Measurements from ENCODE around the gene SLC66A1.

Gene SLC66A1

DNA sequence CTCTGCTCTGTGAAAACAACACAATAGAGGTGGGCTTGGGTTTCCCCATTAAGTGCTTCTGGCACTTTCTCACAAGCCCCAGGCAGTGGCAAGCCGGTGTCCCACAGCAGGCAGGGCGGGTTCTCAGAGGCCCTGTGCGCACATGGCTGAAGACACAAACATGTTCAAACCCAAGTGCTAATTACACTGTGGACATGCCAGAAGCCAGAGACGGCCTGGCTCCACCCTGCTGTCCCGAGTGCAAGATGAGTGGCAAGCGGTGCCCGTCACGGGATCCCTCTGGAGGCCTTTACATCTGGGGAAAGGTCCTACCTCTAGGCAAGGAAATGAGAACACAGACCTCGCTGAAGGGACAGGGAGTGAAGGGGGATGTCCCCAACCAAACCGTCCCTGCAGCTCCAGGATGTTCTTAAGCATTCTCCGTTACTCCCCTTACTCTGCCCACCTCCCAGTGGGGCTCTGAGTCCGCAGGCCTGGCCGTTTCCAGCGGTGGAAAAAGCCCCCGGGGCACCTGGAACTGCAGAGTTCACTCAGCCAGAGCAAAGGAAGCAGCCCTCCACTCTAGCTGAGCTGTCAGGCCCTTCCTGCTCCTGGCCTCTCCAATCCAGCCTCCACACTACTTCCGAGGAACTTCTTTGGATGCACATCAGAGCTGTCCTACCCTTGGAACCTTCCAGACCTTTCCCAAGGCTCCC lies 57.4 kb downstream of the SLC66A1 start:
- Histone ChIP-seq H3K9me3 (ENCODE audit: low read length) (no peaks in the 10 kb centered on the region), H3K36me3 (ENCODE audit: insufficient read depth, low read length) (peaks cover 18% of the 10 kb centered on the region), H3K27me3 (ENCODE audit: insufficient read depth, low read length) (no peaks in the 10 kb centered on the region), H2AFZ (ENCODE audit: low read depth, low read length) (no peak overlapping the region), H3K4me3 (ENCODE audit: low read length) (no peak overlapping the region), H3K4me1 (ENCODE audit: insufficient read depth, low read length) (no peaks in the 10 kb centered on the region)

- Histone ChIP-seq H3K9me3 (ENCODE audit: low read length) (no peaks in the 10 kb centered on the region), H3K4me3 (ENCODE audit: low read length) (no peak overlapping the region), H3K4me1 (ENCODE audit: insufficient read depth, low read length) (no peaks in the 10 kb centered on the region), H2AFZ (ENCODE audit: low read depth, low read length) (no peak overlapping the region), H3K27me3 (ENCODE audit: insufficient read depth, low read length) (no peaks in the 10 kb centered on the region), H3K36me3 (ENCODE audit: insufficient read depth, low read length) (peaks cover 26% of the 10 kb centered on the region)
Measured at GRCh38 chr1:19370453-19371170, 58.5 kb downstream of the SLC66A1 start.

DNA sequence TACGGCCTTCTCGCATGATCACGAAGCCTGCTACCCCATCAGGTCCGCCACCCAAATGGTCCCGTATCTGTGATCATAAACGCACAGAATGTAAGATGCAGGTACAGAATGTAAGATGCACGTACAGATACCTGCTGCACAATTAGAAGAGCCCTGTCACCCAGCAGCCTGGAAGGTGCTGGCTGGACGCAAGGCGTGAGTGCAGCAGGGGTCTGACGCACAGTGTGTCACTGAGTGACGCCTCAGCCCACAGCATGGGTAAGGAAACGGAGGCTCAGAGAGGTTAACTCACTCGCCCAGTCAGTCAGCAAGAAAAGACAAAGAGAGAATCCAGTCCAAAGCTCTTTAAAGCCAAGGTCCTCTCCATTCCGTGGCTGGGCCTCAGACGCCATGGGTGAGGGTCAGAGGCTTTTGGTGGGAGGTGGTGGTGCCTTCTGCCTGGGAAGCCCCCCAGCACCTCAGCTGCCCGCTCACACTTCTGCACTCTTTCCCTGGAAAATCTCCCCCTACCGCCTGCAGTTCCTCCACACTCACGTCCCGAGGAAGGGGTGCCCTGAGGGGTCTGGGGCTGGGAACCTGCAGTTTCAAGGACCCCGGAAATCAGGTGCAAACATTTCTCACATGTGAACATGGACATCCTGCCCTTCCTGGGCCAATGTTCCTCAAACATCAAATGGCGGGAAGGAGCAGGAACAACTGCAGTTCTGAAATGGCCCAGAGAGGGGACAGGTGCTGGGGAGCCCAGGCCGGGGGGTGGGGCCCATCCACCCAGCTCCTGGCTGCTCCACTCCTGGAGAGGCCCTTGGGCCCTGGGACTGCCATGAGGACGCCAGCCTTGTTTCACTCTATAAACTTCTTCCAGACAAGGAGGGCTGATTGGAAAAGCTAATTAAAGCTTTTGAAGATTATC lies 59.4 kb downstream of the SLC66A1 start:
- no peaks in the 10 kb centered on the region for H3K27me3 ChIP-seq (ENCODE audit: insufficient read depth, low read length)
- no peaks in the 10 kb centered on the region for H3K4me1 ChIP-seq (ENCODE audit: insufficient read depth, low read length)
- H3K9me3 ChIP-seq (ENCODE audit: low read length): no peaks in the 10 kb centered on the region
- H2AFZ ChIP-seq (ENCODE audit: low read depth, low read length): no peak overlapping the region
- no peak overlapping the region for H3K4me3 ChIP-seq (ENCODE audit: low read length)
- peaks cover 35% of the 10 kb centered on the region for H3K36me3 ChIP-seq (ENCODE audit: insufficient read depth, low read length)

- H3K27me3 ChIP-seq (ENCODE audit: insufficient read depth, low read length): no peaks in the 10 kb centered on the region
- no peak overlapping the region for H2AFZ ChIP-seq (ENCODE audit: low read depth, low read length)
- peaks cover 40% of the 10 kb centered on the region for H3K36me3 ChIP-seq (ENCODE audit: insufficient read depth, low read length)
- no peaks in the 10 kb centered on the region for H3K9me3 ChIP-seq (ENCODE audit: low read length)
- H3K4me3 ChIP-seq (ENCODE audit: low read length): no peak overlapping the region
- no peaks in the 10 kb centered on the region for H3K4me1 ChIP-seq (ENCODE audit: insufficient read depth, low read length)
Measured at GRCh38 chr1:19372136-19372514, 60.0 kb downstream of the SLC66A1 start.

DNA sequence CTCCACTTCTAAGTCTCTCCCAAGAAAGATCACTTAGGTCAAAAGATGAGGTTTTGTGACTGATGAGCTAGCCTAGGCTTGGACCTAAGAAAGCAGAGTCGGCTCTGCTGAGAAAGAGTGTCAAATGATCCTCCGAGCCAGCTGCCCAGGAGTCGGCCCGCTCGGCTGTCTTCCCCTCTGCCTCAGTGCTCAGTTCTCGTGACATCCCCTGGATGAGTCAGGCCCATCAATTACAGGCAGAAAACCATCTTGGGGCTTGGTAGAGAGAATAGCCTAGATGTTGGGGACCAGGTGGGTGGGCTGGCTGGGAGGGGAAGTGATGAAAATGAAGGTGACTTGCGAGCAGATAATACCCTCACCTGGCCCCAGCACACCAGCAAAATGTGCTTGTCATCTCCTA lies 60.5 kb downstream of the SLC66A1 start:
- no peaks in the 10 kb centered on the region for H3K4me1 ChIP-seq (ENCODE audit: insufficient read depth, low read length)
- H3K9me3 ChIP-seq (ENCODE audit: low read length): no peaks in the 10 kb centered on the region
- peaks cover 42% of the 10 kb centered on the region for H3K36me3 ChIP-seq (ENCODE audit: insufficient read depth, low read length)

GRCh38 chr1:19373211-19374082 lies 61.3 kb downstream of the SLC66A1 start:
- Histone ChIP-seq H3K27me3 (ENCODE audit: insufficient read depth, low read length) (no peaks in the 10 kb centered on the region), H3K4me1 (ENCODE audit: insufficient read depth, low read length) (no peaks in the 10 kb centered on the region), H2AFZ (ENCODE audit: low read depth, low read length) (no peak overlapping the region), H3K9me3 (ENCODE audit: low read length) (peaks cover 5% of the 10 kb centered on the region), H3K36me3 (ENCODE audit: insufficient read depth, low read length) (peaks cover 51% of the 10 kb centered on the region), H3K4me3 (ENCODE audit: low read length) (no peak overlapping the region)

More for the DNA sequence above, 60.5 kb downstream of the SLC66A1 start:
- Histone ChIP-seq H3K27me3 (ENCODE audit: insufficient read depth, low read length) (no peaks in the 10 kb centered on the region), H2AFZ (ENCODE audit: low read depth, low read length) (no peak overlapping the region), H3K4me3 (ENCODE audit: low read length) (no peak overlapping the region)

DNA sequence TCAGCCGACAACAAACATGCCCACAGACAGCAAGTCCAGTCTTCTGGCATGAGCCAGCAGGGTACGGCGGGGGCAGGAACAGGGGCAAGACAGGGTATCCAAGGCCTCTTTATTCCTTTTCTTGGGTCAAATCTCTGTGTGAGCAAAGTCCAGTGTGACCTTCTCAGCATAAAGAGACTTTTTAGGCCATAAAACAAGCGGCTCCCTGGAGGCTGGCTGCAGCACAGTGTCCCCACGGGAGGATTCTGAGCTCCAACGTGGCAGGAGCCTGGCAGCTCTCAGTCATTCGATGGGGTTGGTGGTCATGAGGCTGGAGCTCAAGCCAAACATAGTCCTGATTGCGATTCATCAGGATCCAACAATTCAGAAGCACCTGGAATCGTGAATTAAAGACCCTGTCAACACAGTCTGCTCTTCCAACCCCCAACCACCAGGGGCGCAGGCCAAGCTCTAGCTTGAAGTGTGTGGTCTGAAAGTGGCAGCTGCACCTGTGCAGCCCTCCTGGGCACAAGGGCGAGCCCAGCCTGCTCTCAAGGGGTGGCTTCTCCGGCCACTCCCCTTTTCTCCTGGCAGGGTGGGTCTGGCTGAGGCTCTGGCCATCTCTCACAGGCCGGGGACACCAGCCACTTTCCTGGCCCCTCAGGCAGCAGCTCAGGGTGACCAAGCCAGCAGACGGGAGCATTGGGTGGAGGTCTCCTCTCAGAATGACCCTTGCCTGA lies 62.1 kb downstream of the SLC66A1 start:
- Histone ChIP-seq H3K27me3 (ENCODE audit: insufficient read depth, low read length) (no peaks in the 10 kb centered on the region), H3K4me3 (ENCODE audit: low read length) (no peak overlapping the region), H3K9me3 (ENCODE audit: low read length) (peaks cover 7% of the 10 kb centered on the region), H2AFZ (ENCODE audit: low read depth, low read length) (no peak overlapping the region), H3K4me1 (ENCODE audit: insufficient read depth, low read length) (no peaks in the 10 kb centered on the region), H3K36me3 (ENCODE audit: insufficient read depth, low read length) (peaks cover 55% of the 10 kb centered on the region)

GRCh38 chr1:19374926-19375325 lies 62.8 kb downstream of the SLC66A1 start:
- peaks cover 7% of the 10 kb centered on the region for H3K9me3 ChIP-seq (ENCODE audit: low read length)
- H3K4me1 ChIP-seq (ENCODE audit: insufficient read depth, low read length): no peaks in the 10 kb centered on the region
- no peak overlapping the region for H2AFZ ChIP-seq (ENCODE audit: low read depth, low read length)
- peaks cover 62% of the 10 kb centered on the region for H3K36me3 ChIP-seq (ENCODE audit: insufficient read depth, low read length)
- no peak overlapping the region for H3K4me3 ChIP-seq (ENCODE audit: low read length)
- H3K27me3 ChIP-seq (ENCODE audit: insufficient read depth, low read length): no peaks in the 10 kb centered on the region

GRCh38 chr1:19375631-19376400 lies 63.7 kb downstream of the SLC66A1 start:
- Histone ChIP-seq H3K36me3 (ENCODE audit: insufficient read depth, low read length) (peaks cover 69% of the 10 kb centered on the region), H3K4me3 (ENCODE audit: low read length) (no peak overlapping the region), H3K27me3 (ENCODE audit: insufficient read depth, low read length) (no peaks in the 10 kb centered on the region), H3K9me3 (ENCODE audit: low read length) (peaks cover 7% of the 10 kb centered on the region), H2AFZ (ENCODE audit: low read depth, low read length) (no peak overlapping the region), H3K4me1 (ENCODE audit: insufficient read depth, low read length) (no peaks in the 10 kb centered on the region)

GRCh38 chr1:19376428-19377372 lies 64.6 kb downstream of the SLC66A1 start:
- H3K27me3 ChIP-seq (ENCODE audit: insufficient read depth, low read length): no peaks in the 10 kb centered on the region
- H3K36me3 ChIP-seq (ENCODE audit: insufficient read depth, low read length): peaks cover 65% of the 10 kb centered on the region
- H3K4me3 ChIP-seq (ENCODE audit: low read length): no peak overlapping the region
- no peaks in the 10 kb centered on the region for H3K4me1 ChIP-seq (ENCODE audit: insufficient read depth, low read length)
- no peak overlapping the region for H2AFZ ChIP-seq (ENCODE audit: low read depth, low read length)
- H3K9me3 ChIP-seq (ENCODE audit: low read length): peaks cover 7% of the 10 kb centered on the region
